Muscle of back (tissue), 11 donors: ENCODE results near the gene FBLN2. TPM values are rescaled to one million over a fixed set of nuclear protein-coding genes. Genes with fewer than 3 reads are reported as not detected.

Experiments used
- DNase-seq, 3 donors: peaks; one replicate each; pipeline versions ENCODE4 v3.0.0 to v3.0.0-alpha.2; 2013
- polyA plus RNA-seq, 10 donors: library from polyadenylated mRNA; unstranded; fragments of 120-200 nt; gene quantifications; one replicate each; pipeline ENCODE4 v1.2.1, GENCODE V29; 2013; ENCODE audit not compliant: insufficient read length in 10 of 10

FBLN2 gene
- polyA plus RNA-seq, 10 donors, result 27.1 to 107 (median 54.1) TPM

DNA sequence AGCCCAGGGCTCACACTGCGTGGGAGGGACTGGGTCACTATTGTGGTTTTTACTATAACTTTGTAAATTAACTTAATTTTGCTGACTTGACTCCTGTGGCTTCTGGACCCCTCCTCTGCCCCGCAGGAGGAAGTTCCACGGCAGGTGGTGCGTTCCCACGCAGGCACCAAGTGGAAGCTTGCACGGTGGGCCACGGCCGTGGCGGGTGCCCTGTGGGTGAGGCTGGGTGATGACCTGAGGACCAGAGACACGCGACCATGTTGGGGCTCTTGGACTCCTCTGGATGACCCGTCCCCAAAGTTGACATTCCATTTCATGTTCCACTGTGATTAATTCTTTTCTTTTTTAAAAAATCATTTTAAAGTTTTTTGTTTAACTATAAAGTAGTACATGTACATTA is 89.0 kb downstream of the FBLN2 start:
- DNase-seq, result no peak

- DNase-seq, result peak in 1 of 3 donors; percentile 68
Observed at GRCh38 chr3:13638927-13639326, 90.0 kb downstream of the FBLN2 start.

DNA sequence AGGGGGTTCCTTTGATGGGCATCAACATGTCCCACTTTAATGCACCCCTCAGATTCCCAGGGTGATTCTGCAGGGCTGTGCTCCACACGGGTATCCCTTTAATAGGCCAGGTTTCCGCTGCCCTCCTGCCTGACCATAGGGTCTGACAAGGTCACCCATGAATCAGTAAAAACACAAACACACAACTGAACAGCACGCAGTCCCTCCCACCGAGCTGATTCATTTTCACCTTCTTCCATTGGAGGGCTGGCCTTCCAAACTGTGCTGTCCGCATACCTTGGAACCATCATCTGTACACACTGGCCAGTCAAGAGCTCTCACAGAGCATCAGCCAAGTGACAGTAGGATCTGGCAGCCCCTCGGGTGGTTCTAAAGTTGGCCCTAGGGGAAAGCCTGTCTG is 93.7 kb downstream of the FBLN2 start:
- no peak for DNase-seq

GRCh38 chr3:13644341-13645117 is 95.6 kb downstream of the FBLN2 start:
- no peak for DNase-seq

- no peak for DNase-seq
Observed at GRCh38 chr3:13645801-13646637, 97.1 kb downstream of the FBLN2 start.

DNA sequence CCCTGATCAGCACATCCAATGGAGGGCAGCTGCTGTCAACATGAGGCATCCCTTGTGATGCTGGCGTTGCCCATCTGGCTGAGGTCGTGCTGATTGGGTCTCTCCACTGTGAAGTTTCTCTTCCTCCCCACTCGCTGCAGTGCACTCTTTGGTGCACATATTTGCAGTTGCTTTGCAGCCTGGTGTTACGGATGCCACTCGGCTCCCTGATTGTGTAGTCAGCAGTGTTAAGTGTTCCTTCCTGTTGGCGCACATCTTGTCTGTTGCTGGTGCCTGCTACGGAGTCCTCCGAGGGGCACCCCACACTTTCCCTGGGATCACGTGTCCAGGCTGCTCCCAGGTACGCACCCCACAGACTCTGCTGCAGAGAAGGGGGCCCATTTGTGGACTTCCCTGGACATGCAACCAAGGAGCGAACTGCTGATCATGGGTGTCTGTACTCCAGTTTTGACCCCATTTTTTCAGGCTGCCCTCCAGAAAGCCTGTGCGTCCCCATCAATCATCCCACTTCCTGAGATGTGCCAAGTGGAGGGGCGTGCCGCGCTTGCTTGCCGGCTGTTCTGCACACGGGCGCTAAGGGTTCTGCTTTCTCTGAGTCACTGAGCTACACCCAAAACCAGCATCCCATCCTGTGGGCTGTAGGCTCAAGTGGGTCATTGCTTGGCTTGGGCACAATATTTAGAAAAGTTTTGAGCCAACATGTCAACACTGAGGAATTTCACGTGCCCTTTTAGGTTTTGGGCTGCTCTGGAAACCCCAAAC is 98.6 kb downstream of the FBLN2 start:
- peak in 1 of 3 donors; percentile 41 for DNase-seq

DNA sequence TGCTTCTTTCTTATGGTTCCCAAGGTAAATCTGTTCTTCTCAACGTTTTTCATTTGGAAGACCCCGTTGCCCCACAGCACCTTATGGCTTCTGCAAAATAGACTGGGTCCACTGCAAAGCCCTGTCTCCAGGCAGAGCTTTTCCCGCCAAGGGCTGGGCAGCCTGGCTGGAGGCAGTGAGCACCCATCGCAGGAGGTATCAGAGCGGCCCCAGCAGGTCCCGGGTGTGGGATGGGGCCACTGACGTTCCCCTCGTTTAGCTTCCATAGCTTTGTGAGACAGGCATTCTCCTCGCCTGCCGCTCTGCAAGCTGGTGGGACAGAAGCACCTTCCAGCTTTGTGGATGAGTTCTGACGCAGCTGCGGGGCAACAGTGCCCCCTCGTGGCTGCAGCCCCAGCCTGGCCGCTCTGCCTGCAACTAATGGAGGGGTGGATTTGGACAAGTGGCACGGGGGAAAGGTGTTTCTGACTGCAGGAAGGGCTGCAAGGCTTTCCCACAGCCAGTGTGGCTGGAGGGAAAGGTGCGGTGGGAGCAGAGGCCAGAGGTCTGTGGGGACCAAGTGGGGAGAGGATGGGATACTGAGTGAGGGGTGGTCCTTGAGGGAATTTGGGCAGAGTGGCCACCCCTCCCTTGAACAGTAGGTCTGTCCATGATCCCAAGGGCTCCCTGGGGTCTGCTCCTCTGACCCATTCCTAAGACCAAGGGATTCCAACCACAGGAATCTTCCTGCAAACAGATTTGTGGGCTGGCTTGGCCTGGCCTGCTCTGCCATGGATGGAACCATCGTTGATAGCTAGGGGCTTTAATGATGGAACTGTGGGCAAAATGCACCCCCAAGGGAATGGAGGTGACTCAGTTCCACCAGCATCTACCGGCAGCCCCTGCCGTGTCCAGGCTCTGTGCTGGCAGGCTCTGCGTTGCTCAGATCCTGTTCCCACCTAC is 99.4 kb downstream of the FBLN2 start:
- DNase-seq, result peak; percentile 71 to 92 (median 86)

DNA sequence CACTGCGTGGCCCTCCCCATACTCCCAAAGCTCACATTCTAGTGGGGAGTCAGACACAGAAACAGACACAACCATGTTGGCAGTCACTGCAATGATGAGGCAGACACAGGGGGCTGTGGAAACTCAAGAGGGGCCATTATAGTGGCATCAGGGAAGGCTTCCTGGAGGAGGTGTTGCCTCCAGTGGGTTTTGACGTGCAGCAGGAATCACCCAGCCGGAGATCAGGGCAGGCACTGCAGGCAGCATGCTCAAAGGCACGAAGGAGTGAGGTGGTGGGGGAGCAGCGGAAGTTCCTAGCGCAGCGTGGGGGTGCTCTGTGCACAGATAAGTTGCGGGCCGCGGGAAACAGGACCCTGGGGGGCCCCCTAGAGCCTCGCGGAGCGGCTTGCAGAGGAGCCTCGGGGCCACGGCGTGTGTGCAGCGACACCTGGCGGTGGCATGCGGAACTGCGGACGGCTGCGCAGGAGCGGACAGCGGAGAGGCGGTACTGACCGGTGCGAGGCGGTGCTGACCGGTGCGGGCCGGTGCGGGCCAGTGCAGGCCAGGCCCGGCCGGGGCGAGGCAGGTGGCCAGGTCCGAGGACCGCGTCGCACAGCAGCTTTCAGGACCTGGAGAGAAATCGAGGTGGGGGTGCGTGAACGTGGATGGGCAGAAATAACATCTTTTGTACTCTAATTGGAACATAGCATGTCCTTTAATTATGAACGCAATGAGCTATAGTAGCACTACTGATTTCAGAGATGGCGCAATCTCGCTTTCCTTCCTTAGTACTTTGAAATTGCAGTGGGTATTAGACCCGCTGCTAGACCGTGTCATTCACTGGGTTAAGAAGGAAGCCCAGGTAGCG is 101.5 kb downstream of the FBLN2 start:
- DNase-seq, result peak; percentile 53 to 91 (median 80)

- DNase-seq, result no peak
Observed at GRCh38 chr3:13651057-13651400, 102.1 kb downstream of the FBLN2 start.

DNA sequence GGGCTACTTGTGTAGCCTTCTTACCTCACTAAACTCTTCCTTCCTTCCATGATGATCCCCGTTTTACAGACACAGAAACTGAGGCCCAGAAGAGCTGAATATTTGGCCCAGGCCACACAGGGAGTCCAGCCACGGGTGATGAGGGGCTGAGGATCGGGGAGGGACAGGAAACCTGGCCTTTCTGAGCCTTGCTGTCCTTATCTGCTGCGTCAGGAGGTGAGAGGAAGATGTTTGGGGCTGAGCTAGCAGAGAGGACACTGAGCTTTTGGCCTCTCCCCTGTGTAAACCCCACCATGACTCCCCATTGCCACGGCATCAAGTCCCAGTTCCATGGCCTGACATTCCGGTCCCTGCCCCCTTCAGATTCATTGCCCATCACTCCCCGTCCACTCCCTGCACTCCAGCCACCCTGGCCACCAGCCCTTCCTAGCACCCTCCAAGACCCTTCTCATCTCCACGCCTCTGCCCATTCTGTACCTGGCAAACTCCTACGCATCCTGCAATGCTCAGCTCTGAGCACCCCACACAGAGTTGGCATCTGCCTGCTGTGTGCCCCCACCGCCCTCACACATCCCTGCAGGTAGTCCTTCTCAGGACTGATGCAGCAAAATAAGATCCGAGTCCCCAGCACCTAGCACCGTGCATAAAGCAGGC is 103.0 kb downstream of the FBLN2 start:
- no peak for DNase-seq

DNA sequence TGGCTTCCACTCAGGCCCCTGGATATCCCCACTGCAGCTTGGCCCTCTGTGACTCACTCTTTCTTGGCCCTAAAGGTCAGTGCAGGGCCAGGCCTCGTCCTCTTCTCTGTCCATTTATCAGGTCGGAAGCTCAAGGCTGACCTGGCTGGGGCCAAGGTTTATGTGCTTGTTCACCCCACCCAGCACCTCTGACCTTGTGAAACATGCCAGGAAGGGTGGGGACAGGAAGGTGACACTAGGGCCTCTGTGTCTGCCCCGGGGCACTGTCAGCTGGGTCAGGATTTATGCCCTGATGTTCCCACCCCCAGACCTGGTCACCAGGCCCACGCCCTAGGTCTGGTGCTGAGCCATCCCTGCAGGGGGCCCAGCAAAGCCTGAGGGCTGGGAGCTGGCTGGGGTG is 103.8 kb downstream of the FBLN2 start:
- DNase-seq, result no peak

DNA sequence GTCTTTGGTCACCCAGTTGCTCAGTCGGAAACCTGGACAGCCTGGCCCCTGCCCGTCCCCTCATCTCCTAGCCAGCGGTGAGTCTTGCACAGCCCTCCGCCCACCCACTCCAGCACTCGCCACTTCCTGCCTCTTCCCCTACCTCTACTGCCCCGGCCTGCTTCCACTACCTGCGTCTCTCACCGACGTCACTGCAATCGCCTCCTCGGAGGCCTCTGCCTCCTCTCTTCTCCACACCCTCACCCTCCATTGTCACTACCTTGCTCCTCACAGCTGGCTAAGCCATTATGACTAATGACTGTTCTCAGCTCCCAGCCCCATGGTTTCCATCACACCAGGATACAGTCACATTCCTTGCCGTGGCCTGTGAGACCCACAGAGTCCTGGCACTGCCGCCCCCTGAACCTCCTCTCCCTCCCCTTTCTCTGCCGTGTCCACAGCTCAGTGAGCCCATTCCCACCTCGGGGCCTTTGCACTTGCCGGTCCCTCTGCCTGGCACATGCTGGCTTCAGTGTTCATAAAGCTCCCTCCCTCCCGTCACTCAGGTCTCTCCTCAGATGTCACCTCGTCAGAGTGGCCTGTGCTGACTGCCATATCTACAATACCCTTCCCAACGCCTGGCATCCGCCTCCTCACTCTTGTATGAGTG is 104.8 kb downstream of the FBLN2 start:
- no peak for DNase-seq

GRCh38 chr3:13654330-13655060 is 105.6 kb downstream of the FBLN2 start:
- DNase-seq, result peak in 1 of 3 donors; percentile 36

DNA sequence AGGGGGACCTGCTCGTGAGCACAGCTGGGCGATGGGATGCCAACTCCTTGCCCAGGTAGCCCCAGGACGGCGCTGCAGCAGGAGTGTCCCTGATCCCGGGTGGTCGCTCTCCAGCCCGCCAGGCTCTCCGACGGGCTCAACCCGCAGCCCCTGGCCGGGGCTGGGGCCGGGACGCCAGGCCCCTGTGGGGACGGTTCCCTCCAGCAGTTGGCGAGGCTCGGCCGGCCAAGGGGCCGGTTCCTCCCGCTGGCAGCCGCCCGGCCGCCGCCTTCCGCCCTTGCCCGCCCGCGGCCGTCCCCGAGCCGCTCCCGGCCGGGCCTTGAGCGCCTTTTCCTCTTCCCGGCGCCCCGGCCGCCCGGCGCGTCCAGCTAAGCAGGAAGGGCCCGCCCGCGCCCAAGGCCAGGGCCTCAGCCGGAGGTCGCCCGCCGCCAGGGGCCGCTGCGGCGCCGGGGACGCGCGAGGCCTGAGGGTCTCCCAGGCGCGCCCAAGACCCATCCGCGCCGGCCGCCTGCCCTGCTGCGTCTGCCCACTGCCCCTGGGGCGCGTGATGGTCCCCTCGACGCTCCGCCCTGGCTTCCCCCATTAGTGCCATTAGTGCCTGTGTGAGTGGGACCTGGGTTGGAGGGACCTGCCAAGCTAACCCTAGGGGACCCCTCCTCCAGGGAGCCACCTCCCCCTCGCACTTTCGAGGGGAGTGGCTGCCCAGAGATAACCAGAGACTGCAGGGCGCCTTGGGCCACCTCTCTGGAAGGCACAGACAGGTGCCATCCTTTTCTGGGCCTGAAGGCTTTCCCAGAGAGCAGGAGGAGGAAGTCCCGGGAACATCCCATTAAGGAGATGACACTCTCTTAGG is 106.4 kb downstream of the FBLN2 start:
- peak; percentile 20 to 77 (median 61) for DNase-seq

- no peak for DNase-seq
Observed at GRCh38 chr3:13656584-13657301, 107.8 kb downstream of the FBLN2 start.

GRCh38 chr3:13657660-13658435 is 108.9 kb downstream of the FBLN2 start:
- DNase-seq, result peak in 2 of 3 donors; percentile 36 to 67
